NK-92 (cell line): Measurements from ENCODE around the gene BCL2L14.

Source experiments
- DNase-seq: peaks from one replicate; lab custom pipeline; 2025; ENCODE audit not compliant: unreplicated experiment; lab: John Stamatoyannopoulos, UW

Gene BCL2L14

DNA sequence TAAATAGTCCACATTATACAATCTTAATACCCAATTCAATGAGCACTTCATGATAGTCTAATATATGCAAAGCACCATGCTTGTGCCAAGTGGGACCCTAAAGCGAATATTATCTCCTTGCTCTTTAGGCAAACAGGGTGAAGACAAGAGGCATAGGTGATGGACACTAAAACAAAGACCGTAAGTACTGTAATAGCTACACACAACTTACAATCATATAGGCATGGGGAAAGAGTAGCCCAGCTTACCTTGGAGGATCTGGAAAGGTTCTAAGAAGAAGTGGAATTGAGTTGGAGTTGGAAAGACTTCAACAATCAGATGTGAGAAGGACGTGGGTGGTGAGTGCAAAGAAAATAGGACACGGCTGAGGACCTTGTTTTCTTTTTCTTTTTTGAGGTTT, 19.1 kb upstream of the BCL2L14 start:
- no peak for DNase-seq

GRCh38 chr12:12054993-12055392, 15.7 kb upstream of the BCL2L14 start:
- no peak for DNase-seq

- DNase-seq: no peak
Measured at GRCh38 chr12:12056951-12057350, 13.8 kb upstream of the BCL2L14 start.

DNA sequence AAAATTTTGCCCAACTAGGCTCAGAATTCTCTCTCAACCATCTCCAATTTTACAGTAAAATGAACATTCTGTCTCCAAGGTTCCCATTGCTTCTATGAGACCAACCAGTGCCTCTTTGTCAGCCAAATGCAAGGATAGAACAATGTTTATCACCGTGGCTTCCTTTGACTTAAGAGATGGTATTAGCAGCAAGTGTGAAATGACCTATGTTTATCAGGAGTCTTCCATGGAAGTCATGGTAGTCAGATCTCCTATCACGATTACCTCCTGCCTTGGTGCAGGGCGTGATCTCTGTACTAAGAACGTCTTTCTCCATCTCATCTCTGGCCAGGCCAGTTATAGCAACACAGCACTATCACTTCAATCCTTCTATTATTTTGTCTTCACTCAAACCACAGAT, 6.1 kb upstream of the BCL2L14 start:
- no peak for DNase-seq

- no peak for DNase-seq
Measured at GRCh38 chr12:12068751-12069150, 2.0 kb upstream of the BCL2L14 start.

DNA sequence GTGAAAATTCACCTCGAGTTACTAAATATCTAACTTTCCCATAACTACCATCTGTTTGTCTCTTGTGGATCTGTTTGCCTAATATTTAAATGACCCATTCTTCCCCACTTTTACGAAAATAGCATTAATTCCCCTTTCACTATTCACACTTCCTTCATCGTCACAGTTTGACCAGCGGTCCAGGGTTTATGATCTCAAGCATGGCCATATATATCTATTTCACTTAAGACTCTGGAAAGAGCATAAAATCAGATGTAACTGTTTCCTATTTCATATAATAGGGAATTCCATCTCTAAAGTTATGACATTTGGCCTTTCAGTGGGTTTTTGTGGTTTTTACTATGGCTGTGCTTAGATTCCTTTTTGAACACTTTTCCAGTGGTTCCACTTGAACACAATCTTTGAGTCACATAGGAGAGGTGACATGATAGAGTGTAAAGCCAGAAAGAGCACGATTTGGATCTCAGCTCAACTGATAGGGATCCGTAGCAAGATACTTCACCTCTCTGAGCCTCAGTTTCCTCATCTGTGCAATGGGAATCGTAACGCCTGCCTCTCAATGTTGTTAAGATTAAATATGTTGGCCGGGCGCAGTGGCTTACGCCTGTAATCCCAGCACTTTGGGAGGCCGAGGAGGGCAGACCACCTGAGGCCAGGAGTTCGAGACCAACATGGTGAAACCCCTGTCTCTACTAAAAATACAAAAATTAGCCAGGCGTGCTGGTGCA, 754 bp upstream of the BCL2L14 start:
- no peak for DNase-seq

GRCh38 chr12:12072064-12072760, 1.5 kb downstream of the BCL2L14 start:
- no peak for DNase-seq

GRCh38 chr12:12079291-12079690, 8.6 kb downstream of the BCL2L14 start:
- DNase-seq: no peak

GRCh38 chr12:12081836-12082497, 11.2 kb downstream of the BCL2L14 start:
- DNase-seq: no peak

DNA sequence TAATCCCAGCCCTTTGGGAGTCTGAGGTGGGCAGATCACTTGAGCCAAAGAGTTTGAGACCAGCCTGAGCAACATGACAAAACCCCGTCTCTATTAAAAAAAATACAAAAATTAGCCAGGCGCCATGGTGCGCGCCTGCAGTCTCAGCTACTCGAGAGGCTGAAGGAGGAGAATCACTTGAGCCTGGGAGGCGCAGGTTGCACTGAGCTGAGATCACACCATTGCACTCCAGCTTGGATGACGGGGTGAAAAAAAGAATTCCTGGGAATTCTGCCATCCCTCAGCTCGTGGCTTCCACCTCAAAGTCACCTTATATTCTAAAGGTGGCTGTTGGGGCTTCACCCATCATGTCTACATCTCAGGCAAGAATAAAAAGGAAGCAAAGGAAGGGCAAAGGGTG, 12.9 kb downstream of the BCL2L14 start:
- no peak for DNase-seq

GRCh38 chr12:12086362-12086761, 15.6 kb downstream of the BCL2L14 start:
- DNase-seq: no peak

DNA sequence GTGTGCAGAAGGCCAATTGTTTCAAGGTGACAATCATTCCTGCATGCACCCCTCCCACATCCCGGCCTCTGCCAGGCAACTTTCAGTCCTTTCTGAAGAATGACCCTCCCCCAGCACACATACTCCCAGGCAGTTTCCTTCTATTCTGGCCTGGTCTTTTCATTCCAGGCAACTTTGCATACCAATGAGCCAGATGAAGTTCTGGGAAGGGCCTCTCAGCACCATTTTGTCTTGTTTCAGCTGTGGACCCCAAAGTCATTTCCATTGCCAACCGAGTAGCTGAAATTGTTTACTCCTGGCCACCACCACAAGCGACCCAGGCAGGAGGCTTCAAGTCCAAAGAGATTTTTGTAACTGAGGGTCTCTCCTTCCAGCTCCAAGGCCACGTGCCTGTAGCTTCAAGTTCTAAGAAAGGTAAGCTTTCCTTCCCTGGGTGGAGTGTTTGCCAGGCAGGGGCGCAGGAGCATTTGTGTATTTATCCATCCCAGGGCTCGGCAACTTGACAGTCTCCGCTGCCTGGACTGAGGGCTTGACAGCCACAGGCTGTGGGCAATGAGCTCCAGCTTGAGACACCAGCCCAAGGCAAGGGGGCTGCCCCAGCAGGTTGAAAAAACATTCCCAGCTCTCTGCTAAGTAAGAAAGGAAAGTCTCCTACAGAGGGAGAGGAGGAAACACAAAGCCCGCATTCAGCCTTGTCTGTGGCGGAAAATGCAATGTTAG, 16.4 kb downstream of the BCL2L14 start:
- DNase-seq: no peak

GRCh38 chr12:12087693-12088034, 16.9 kb downstream of the BCL2L14 start:
- no peak for DNase-seq

GRCh38 chr12:12088147-12088546, 17.4 kb downstream of the BCL2L14 start:
- DNase-seq: no peak

DNA sequence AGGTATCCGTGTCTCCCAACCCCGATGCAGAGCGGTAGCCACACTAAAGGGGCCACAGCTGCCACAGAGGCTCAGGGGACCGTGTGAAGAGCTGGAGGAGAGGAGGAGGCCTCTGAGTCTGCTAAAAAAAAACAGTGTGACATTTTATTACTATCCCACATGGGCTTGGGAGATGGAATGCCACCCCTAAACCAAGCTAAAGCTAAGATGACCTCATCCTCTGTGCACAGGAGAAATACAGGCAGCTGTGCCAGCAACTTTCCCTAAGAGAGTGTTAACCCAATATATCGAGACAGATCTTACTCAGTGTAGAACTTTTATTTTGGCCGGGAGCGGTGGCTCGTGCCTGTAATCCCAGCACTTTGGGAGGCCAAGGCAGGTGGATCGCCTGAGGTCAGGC, 18.0 kb downstream of the BCL2L14 start:
- DNase-seq: no peak

GRCh38 chr12:12091071-12091470, 20.3 kb downstream of the BCL2L14 start:
- no peak for DNase-seq

DNA sequence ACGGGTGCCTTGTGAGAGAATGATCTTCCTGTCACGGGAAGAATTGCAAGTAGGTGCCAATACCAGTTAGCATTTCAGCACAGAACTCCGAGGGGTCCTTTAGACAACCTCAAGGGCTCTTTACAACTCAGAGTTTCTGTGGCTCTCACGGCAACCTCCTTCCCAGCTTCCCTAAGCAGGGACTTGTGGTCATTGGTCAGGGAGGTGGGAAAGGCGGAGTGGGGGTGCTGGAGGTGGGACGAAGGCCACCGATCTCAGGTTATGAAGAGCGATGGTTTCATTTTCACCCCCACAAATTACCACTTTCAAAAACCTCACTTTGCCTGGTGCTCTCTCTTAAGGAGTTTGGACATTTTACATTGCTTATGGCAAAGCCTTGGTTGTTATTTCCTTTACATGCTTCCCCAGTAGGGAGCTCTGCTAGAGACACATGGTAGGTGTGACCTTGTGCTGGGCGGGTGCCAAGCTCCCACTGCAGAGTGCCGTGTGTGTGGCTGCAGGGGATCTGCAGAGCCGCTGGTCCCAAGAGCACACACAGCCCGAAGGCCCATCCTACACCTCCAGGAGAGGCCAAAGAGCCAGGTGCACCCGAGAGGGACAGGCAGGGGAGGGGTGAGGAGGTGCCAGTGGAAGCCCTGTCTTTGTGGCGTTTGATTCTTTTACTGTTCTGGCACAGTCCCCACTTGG, 21.4 kb downstream of the BCL2L14 start:
- DNase-seq: no peak

GRCh38 chr12:12094481-12094880, 23.7 kb downstream of the BCL2L14 start:
- DNase-seq: no peak

GRCh38 chr12:12095021-12095420, 24.3 kb downstream of the BCL2L14 start:
- DNase-seq: no peak

DNA sequence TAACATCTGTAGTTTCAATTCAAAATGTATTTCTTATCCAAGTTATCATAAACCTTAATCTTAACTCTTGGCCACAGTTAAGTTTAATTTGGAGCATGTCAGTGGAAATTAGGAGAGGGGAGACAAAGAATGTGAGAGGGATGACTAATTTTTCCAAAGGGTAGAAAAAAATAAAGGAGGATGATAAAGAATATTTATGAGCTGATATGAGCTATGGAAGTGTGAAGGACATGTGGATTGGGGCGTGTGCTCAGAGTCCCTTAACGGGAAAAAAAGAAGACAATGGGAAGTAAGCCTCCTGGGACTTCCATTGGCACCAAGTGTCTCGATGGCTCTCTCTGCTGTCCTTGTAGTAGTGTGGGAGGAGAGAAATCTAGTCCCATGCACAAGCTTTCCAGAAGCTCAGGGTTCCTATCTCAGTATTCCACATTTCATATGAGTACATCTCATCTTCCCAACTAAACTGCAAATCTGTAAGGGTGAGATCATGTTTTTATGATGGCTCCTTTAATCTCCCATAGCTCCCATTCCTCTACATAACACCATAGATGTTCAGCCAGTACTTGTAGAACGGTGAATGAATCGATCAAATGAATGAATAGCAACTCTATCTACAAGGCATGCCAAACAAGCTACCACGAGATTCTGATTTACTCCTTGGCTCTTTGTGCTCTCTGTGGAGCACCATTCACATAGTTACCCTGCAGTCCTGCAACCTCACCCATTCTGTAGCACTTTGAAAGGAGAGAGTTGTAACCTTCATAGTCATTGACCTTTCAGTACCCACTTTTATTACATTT, 27.4 kb downstream of the BCL2L14 start:
- no peak for DNase-seq
